NT2/D1 (cell line): ENCODE measurements around the gene GRHPR.

Experiments
- DNase-seq: peaks from one replicate; pipeline ENCODE4 v3.0.0-alpha.2; 2011; ENCODE audit warnings: low read depth, low spot score
- H3K27me3 ChIP-seq: 2 replicates; pipeline ENCODE4 v1.6.0; 2011; ENCODE audit warnings: mild to moderate bottlenecking; ENCODE audit not compliant: insufficient read length, insufficient read depth
- H3K36me3 ChIP-seq: 2 replicates; pipeline ENCODE4 v1.6.1; 2011; ENCODE audit warnings: mild to moderate bottlenecking, low read length, mixed read lengths; ENCODE audit not compliant: insufficient read depth, insufficient read length
- H3K4me1 ChIP-seq: 2 replicates; pipeline ENCODE4 v1.5.1; 2011; ENCODE audit not compliant: insufficient read depth, insufficient read length
- H3K4me3 ChIP-seq: 2 replicates; pipeline ENCODE4 v1.5.1; 2011; ENCODE audit warnings: low read depth; ENCODE audit not compliant: insufficient read length
- H3K9ac ChIP-seq: 2 replicates; pipeline ENCODE4 v1.6.0; 2011; ENCODE audit warnings: low read depth; ENCODE audit not compliant: insufficient read length
- H3K9me3 ChIP-seq: 2 replicates; pipeline ENCODE4 v1.5.1; 2011; ENCODE audit warnings: mild to moderate bottlenecking, low read length; ENCODE audit not compliant: insufficient read depth
- SUZ12 ChIP-seq: IDR thresholded peaks from 2 replicates; pipeline ENCODE4 v1.6.1; 2011; ENCODE audit not compliant: insufficient read length, insufficient read depth; ENCODE audit errors: extremely low read depth
- YY1 ChIP-seq: IDR thresholded peaks from 2 replicates; pipeline ENCODE4 v1.6.1; 2011; ENCODE audit not compliant: insufficient read length, insufficient read depth
- ZNF274 ChIP-seq: IDR thresholded peaks from 2 replicates; pipeline ENCODE4 v1.6.1; 2011; ENCODE audit warnings: mild to moderate bottlenecking, low read depth, low read length

GRHPR gene

GRCh38 chr9:37443566-37443965 lies 21.1 kb downstream of the GRHPR start:
- Histone ChIP-seq H3K36me3 (peaks cover 49% of the 10 kb centered on the region), H3K9me3 (no peaks in the 10 kb centered on the region), H3K9ac (no peak overlapping the region), H3K4me1 (no peaks in the 10 kb centered on the region), H3K27me3 (no peaks in the 10 kb centered on the region), H3K4me3 (no peak overlapping the region)
- DNase-seq: no peak
- TF ChIP-seq ZNF274 (no peak), SUZ12 (no peak), YY1 (no peak)

- no peaks in the 10 kb centered on the region for H3K4me1 ChIP-seq
- H3K9me3 ChIP-seq: no peaks in the 10 kb centered on the region
- no peak overlapping the region for H3K9ac ChIP-seq
- no peak for DNase-seq
- H3K4me3 ChIP-seq: no peak overlapping the region
- TF ChIP-seq ZNF274 (no peak), YY1 (no peak), SUZ12 (no peak)
- H3K36me3 ChIP-seq: peaks cover 46% of the 10 kb centered on the region
- H3K27me3 ChIP-seq: no peaks in the 10 kb centered on the region
Measured at GRCh38 chr9:37444890-37445289, 22.4 kb downstream of the GRHPR start.

GRCh38 chr9:37445832-37446231 lies 23.3 kb downstream of the GRHPR start:
- no peaks in the 10 kb centered on the region for H3K9me3 ChIP-seq
- H3K4me1 ChIP-seq: no peaks in the 10 kb centered on the region
- DNase-seq: no peak
- no peak overlapping the region for H3K9ac ChIP-seq
- no peak overlapping the region for H3K4me3 ChIP-seq
- no peak for TF ChIP-seq YY1
- TF ChIP-seq ZNF274: no peak
- no peak for TF ChIP-seq SUZ12
- no peaks in the 10 kb centered on the region for H3K27me3 ChIP-seq
- peaks cover 43% of the 10 kb centered on the region for H3K36me3 ChIP-seq

- Histone ChIP-seq H3K27me3 (no peaks in the 10 kb centered on the region), H3K36me3 (peaks cover 37% of the 10 kb centered on the region), H3K4me3 (no peak overlapping the region), H3K9me3 (no peaks in the 10 kb centered on the region), H3K9ac (no peak overlapping the region), H3K4me1 (no peaks in the 10 kb centered on the region)
- no peak for TF ChIP-seq SUZ12
- no peak for DNase-seq
Measured at GRCh38 chr9:37446401-37446800, 23.9 kb downstream of the GRHPR start.

GRCh38 chr9:37447111-37447510 lies 24.6 kb downstream of the GRHPR start:
- Histone ChIP-seq H3K9me3 (no peaks in the 10 kb centered on the region), H3K27me3 (no peaks in the 10 kb centered on the region), H3K4me1 (no peaks in the 10 kb centered on the region), H3K9ac (no peak overlapping the region), H3K4me3 (no peak overlapping the region), H3K36me3 (peaks cover 30% of the 10 kb centered on the region)
- no peak for DNase-seq
- no peak for TF ChIP-seq ZNF274
- TF ChIP-seq SUZ12: no peak
- TF ChIP-seq YY1: no peak

GRCh38 chr9:37449862-37450632 lies 27.6 kb downstream of the GRHPR start:
- Histone ChIP-seq H3K4me3 (no peak overlapping the region), H3K4me1 (peaks cover 3% of the 10 kb centered on the region), H3K9me3 (no peaks in the 10 kb centered on the region), H3K27me3 (no peaks in the 10 kb centered on the region), H3K9ac (no peak overlapping the region), H3K36me3 (peaks cover 32% of the 10 kb centered on the region)
- DNase-seq: no peak
- TF ChIP-seq ZNF274 (no peak), YY1 (no peak), SUZ12 (no peak)

- DNase-seq: no peak
- H3K4me1 ChIP-seq: peaks cover 3% of the 10 kb centered on the region
- no peaks in the 10 kb centered on the region for H3K27me3 ChIP-seq
- H3K4me3 ChIP-seq: no peak overlapping the region
- H3K36me3 ChIP-seq: peaks cover 34% of the 10 kb centered on the region
- H3K9me3 ChIP-seq: peaks cover 3% of the 10 kb centered on the region; the same call in 1 of the 2 replicates
- no peak for TF ChIP-seq ZNF274
- no peak for TF ChIP-seq SUZ12
- no peak for TF ChIP-seq YY1
- H3K9ac ChIP-seq: no peak overlapping the region
Measured at GRCh38 chr9:37451628-37452027, 29.1 kb downstream of the GRHPR start.
